GM12878 (cell line): Measurements from ENCODE around the gene CNTNAP2. TPM values are rescaled to one million over a fixed set of nuclear protein-coding genes. Genes with fewer than 3 reads are reported as not detected.

ENCODE experiments used
- ATAC-seq: fragments of 200-7000 bp; cut with Tn5 transposase; 3 replicates; pipeline ENCODE4 v1.9.1; 2020; ENCODE audit warnings: mild to moderate bottlenecking, moderate library complexity
- BruUV-seq: library from RNA; stranded (reverse); fragments of 400-500 nt; replicated peaks from 2 replicates; lab custom pipeline; 2021; lab: Mats Ljungman, UMichigan
- CTCF ChIA-PET: fragments of 300-600 bp; sonication (Branson Sonifier 250); formaldehyde crosslinking; extraction: SDS; loops from one replicate; lab custom pipeline; 2021; ENCODE audit warnings: inconsistent platforms; lab: Yijun Ruan, JAX
- POLR2A ChIA-PET: fragments of 350-600 bp; formaldehyde crosslinking; extraction: SDS; loops from one replicate; lab custom pipeline; 2021; ENCODE audit warnings: inconsistent platforms; lab: Charles Lee
- RAD21 ChIA-PET: fragments of 300-600 bp; sonication (Branson Sonifier 250); formaldehyde crosslinking; loops from one replicate; lab custom pipeline; 2023; ENCODE audit warnings: antibody characterized with exemption; ENCODE audit not compliant: unreplicated experiment; lab: Charles Lee
- SMC1A ChIA-PET: fragments of 300-600 bp; sonication (Branson Sonifier 250); formaldehyde crosslinking; loops from one replicate; lab custom pipeline; 2023; ENCODE audit not compliant: unreplicated experiment, uncharacterized antibody; lab: Charles Lee
- DNase-seq: peaks from one replicate; pipeline ENCODE4 v3.0.0-alpha.2; 2011; ENCODE audit warnings: low read depth, low spot score
- FAIRE-seq: peaks from 3 replicates; lab custom pipeline; 2011; peaks lifted over from hg19 to GRCh38; lab: Jason Lieb, UNC
- H2AFZ ChIP-seq: 2 replicates; pipeline ENCODE4 v1.6.0; 2011; ENCODE audit warnings: low read depth, low read length, control low read depth; ENCODE audit not compliant: control insufficient read depth
- H3K27ac ChIP-seq: 2 replicates; pipeline ENCODE4 v1.5.1; 2011; ENCODE audit warnings: control low read depth; ENCODE audit not compliant: control insufficient read depth, insufficient read depth
- H3K27me3 ChIP-seq, 2 experiments: replicated peaks in 1 of 2; 2 replicates each; pipeline versions ENCODE4 v1.6.0 to v1.6.1; 2011; ENCODE audit warnings: low read length in 1 of 2; ENCODE audit not compliant: control insufficient read depth in 2 of 2, insufficient read depth in 2 of 2
- H3K36me3 ChIP-seq, 2 experiments: 2 replicates each; pipeline ENCODE4 v1.5.1; 2011; ENCODE audit warnings: low read length in 1 of 2; ENCODE audit not compliant: control insufficient read depth in 2 of 2, insufficient read depth in 2 of 2
- H3K4me1 ChIP-seq: 2 replicates; pipeline ENCODE4 v1.6.1; 2011; ENCODE audit warnings: mild to moderate bottlenecking, low read length, moderate library complexity, mixed read lengths; ENCODE audit not compliant: control insufficient read depth, insufficient read depth
- H3K4me2 ChIP-seq: 2 replicates; pipeline ENCODE4 v1.6.0; 2011; ENCODE audit warnings: control low read depth; ENCODE audit not compliant: control insufficient read depth, insufficient read depth
- H3K4me3 ChIP-seq: fragments of 200-600 bp; sonication (generic); 2 replicates; pipeline ENCODE4 v1.5.1; 2016
- H3K79me2 ChIP-seq: 2 replicates; pipeline ENCODE4 v1.6.0; 2011; ENCODE audit warnings: low read length; ENCODE audit not compliant: control insufficient read depth, insufficient read depth
- H3K9ac ChIP-seq: 2 replicates; pipeline ENCODE4 v1.8.0; 2011; ENCODE audit warnings: low read length, control low read depth, mixed read lengths; ENCODE audit not compliant: control insufficient read depth, insufficient read depth
- H3K9me3 ChIP-seq: replicated peaks from 3 replicates; pipeline ENCODE4 v1.5.1; 2011; ENCODE audit warnings: mild to moderate bottlenecking, low read length; ENCODE audit not compliant: control insufficient read depth, insufficient read depth
- H4K20me1 ChIP-seq: 2 replicates; pipeline ENCODE4 v1.6.0; 2011; ENCODE audit not compliant: control insufficient read depth, insufficient read depth
- CBFB ChIP-seq: IDR thresholded peaks from 2 replicates; pipeline ENCODE4 v1.6.1; 2016; ENCODE audit warnings: antibody characterized with exemption, low read depth
- CTCF ChIP-seq, 3 experiments: IDR thresholded peaks in 2 of 3; conservative IDR thresholded peaks in 1 of 3; 2 replicates each; pipeline ENCODE4 v1.5.1; 2011; ENCODE audit warnings: low read depth in 3 of 3, low read length in 3 of 3, mild to moderate bottlenecking in 3 of 3, control low read depth in 2 of 3, moderate library complexity in 2 of 3, inconsistent platforms in 1 of 3, mixed read lengths in 1 of 3; ENCODE audit not compliant: control insufficient read depth in 2 of 3, insufficient read depth in 1 of 3; ENCODE audit errors: extremely low read depth in 1 of 3
- EGR1 ChIP-seq, 2 experiments: IDR thresholded peaks; 1 replicate in 1 of 2; 2 replicates in 1 of 2; pipeline ENCODE4 v1.6.1; 2011 to 2012; ENCODE audit warnings: low read depth in 2 of 2, low read length in 2 of 2, borderline replicate concordance in 1 of 2, mild to moderate bottlenecking in 1 of 2, moderate library complexity in 1 of 2
- HSF1 ChIP-seq: fragments of 150-350 bp; IDR thresholded peaks from 2 replicates; pipeline ENCODE4 v1.6.1; 2014; ENCODE audit warnings: mild to moderate bottlenecking, low read depth, low read length
- IKZF1 ChIP-seq: fragments of 450-650 bp; conservative IDR thresholded peaks from 2 replicates; pipeline ENCODE4 v1.6.1; 2017; ENCODE audit warnings: antibody characterized with exemption, mild to moderate bottlenecking
- IRF4 ChIP-seq: IDR thresholded peaks from 2 replicates; pipeline ENCODE4 v1.6.1; 2011; ENCODE audit warnings: low read depth, low read length
- KDM1A ChIP-seq: fragments of 200-600 bp; sonication (generic); IDR thresholded peaks from 2 replicates; pipeline ENCODE4 v1.6.1; 2016; ENCODE audit warnings: borderline replicate concordance
- MTA3 ChIP-seq: IDR thresholded peaks from 2 replicates; pipeline ENCODE4 v1.6.1; 2012; ENCODE audit warnings: low read length, inconsistent platforms, borderline replicate concordance
- SMC3 ChIP-seq: IDR thresholded peaks from 2 replicates; pipeline ENCODE4 v1.6.1; 2011; ENCODE audit warnings: low read length, improper control_type of control experiment, borderline replicate concordance
- USF2 ChIP-seq: IDR thresholded peaks from 2 replicates; pipeline ENCODE4 v1.6.1; 2011; ENCODE audit warnings: low read depth, low read length, improper control_type of control experiment, borderline replicate concordance
- ZBTB40 ChIP-seq: fragments of 450-650 bp; IDR thresholded peaks from 2 replicates; pipeline ENCODE4 v1.6.1; 2016; ENCODE audit warnings: mild to moderate bottlenecking, moderate library complexity, borderline replicate concordance
- ZNF207 ChIP-seq: fragments of 450-650 bp; IDR thresholded peaks from 2 replicates; pipeline ENCODE4 v1.6.1; 2014; ENCODE audit warnings: antibody characterized with exemption, mild to moderate bottlenecking, borderline replicate concordance
- WGBS: methylation state at CpG from one replicate; pipeline ENCODE4 v1.1.6; 2016; ENCODE audit warnings: low lambda C conversion rate; ENCODE audit not compliant: insufficient replicate concordance, insufficient coverage; ENCODE audit errors: missing lambda C conversion rate; 5-methylcytosine and 5-hydroxymethylcytosine counted together
- in situ Hi-C: fragments of 300-500 bp; cut with MboI; formaldehyde crosslinking; loops from 9 replicates; pipeline ENCODE4 v1.14.3; 2018; ENCODE audit warnings: mixed read lengths
- intact Hi-C: fragments of 100-400 bp; cut with micrococcal nuclease; formaldehyde crosslinking; loops from one replicate; pipeline ENCODE4 v1.14.2; 2022; ENCODE audit not compliant: unreplicated experiment
- polyA plus RNA-seq, 11 experiments: library from polyadenylated mRNA; depleted of rRNA in 4 of 11; unstranded in 6 of 11; stranded (reverse) in 5 of 11; fragments of >200 nt; fragmentation: Nextera tagmentation in 4 of 11; fragmentation: Illumina TruSeq in 1 of 11; extraction: Ambion mirVana in 4 of 11; extraction: Trizol in 1 of 11; gene quantifications; 1 replicate in 1 of 11; 2 replicates in 10 of 11; pipeline versions ENCODE4 v1.2.1 to v1.2.3, GENCODE V29; 2011 to 2016; ENCODE audit warnings: inconsistent platforms in 2 of 11, missing spikeins in 2 of 11, low read depth in 1 of 11
- total RNA-seq, 4 experiments: library from RNA; depleted of rRNA in 3 of 4; stranded (reverse); fragments of >200 nt in 3 of 4; fragmentation: Illumina TruSeq in 1 of 4; extraction: Trizol in 1 of 4; gene quantifications; 2 replicates each; pipeline versions ENCODE4 v1.2.1 to v1.2.3, GENCODE V29; 2013 to 2021

The CNTNAP2 gene
- total and polyA plus RNA-seq, 10 of the 15 experiments (the other 5 are each of a cell fraction or from before 2014, with no cell fraction given), result 0.03 to 0.08 (median 0.03) TPM; not detected in 7

GRCh38 chr7:147245274-147245673 lies 1128.7 kb downstream of the CNTNAP2 start (continued):
- TF ChIP-seq HSF1 (no peak), IKZF1 (no peak), SMC3 (peak; percentile 63), CBFB (no peak), IRF4 (0 out of 2 replicates have a peak, but pooled peaks have one; percentile 11)

- CTCF ChIA-PET, result interaction anchor here (1.3 kb wide), 1 partner anchor 10 kb away, joined by 3 read pairs; no protein-coding TSS in a partner anchor
- SMC1A ChIA-PET, result no interaction called here
- Histone ChIP-seq H3K27ac (no peak overlapping the region), H3K36me3 (no peaks in the 10 kb centered on the region), H3K4me1 (no peaks in the 10 kb centered on the region), H4K20me1 (no peaks in the 10 kb centered on the region), H3K4me3 (no peak overlapping the region), H3K9me3 (no peaks in the 10 kb centered on the region), H3K79me2 (no peaks in the 10 kb centered on the region), H2AFZ (no peak overlapping the region), H3K4me2 (no peak overlapping the region), H3K9ac (no peak overlapping the region), H3K27me3 (no peaks in the 10 kb centered on the region)
- RAD21 ChIA-PET, result interaction anchor here (0.6 kb wide), 1 partner anchor 520 kb away, joined by 3 read pairs; no protein-coding TSS in a partner anchor
- 23% methylated on average over 2 of the region's 2 CpGs for WGBS
- no TSS peak for BruUV-seq
- in situ Hi-C loops (loop anchor here (10.0 kb wide), 1 partner anchor 835 kb away; no protein-coding TSS in a partner anchor), intact Hi-C loops (loop anchor here (10.0 kb wide), 1 partner anchor 1015 kb away; no protein-coding TSS in a partner anchor)
- ATAC-seq, result no peak
- no peak for FAIRE-seq
- POLR2A ChIA-PET, result no interaction called here
- no peak for DNase-seq
- no peak for TF ChIP-seq USF2
- no peak for TF ChIP-seq KDM1A
- TF ChIP-seq EGR1 (IDR thresholded peaks at IDR 0.05; ENCODE audit: borderline replicate concordance in 1 of 2, low read depth in 2 of 2, low read length in 2 of 2), result no peak
- TF ChIP-seq ZNF207, result no peak
- TF ChIP-seq ZBTB40, result no peak
- TF ChIP-seq HSF1, result no peak
- TF ChIP-seq MTA3, result no peak
- TF ChIP-seq CTCF (IDR thresholded peaks at IDR 0.05 in 2 of 3, conservative IDR thresholded peaks at IDR 0.05 in 1 of 3; ENCODE audit: control insufficient read depth in 2 of 3, extremely low read depth in 1 of 3, insufficient read depth in 1 of 3, low read depth in 3 of 3, low read length in 3 of 3), result no peak
Measured at GRCh38 chr7:147249956-147250355, 1133.4 kb downstream of the CNTNAP2 start.
